NCI-H2081 treated with DMSO at 0.1 percent for 48 hours (cell line): ENCODE data around the gene ANKS1B.

Experiments
- DNase-seq: peaks from one replicate; lab custom pipeline; 2025; lab: John Stamatoyannopoulos, UW

The ANKS1B gene

GRCh38 chr12:99192489-99192888 lies 792.2 kb downstream of the ANKS1B start:
- no peak for DNase-seq

- no peak for DNase-seq
Measured at GRCh38 chr12:99176871-99177270, 807.9 kb downstream of the ANKS1B start.

GRCh38 chr12:99170461-99170860 lies 814.3 kb downstream of the ANKS1B start:
- no peak for DNase-seq

- no peak for DNase-seq
Measured at GRCh38 chr12:99170037-99170436, 814.7 kb downstream of the ANKS1B start.

GRCh38 chr12:99157946-99158345 lies 826.8 kb downstream of the ANKS1B start:
- DNase-seq: no peak

GRCh38 chr12:99154983-99155336 lies 829.8 kb downstream of the ANKS1B start:
- DNase-seq: no peak

- DNase-seq: no peak
Measured at GRCh38 chr12:99154216-99154982, 830.3 kb downstream of the ANKS1B start.

GRCh38 chr12:99153293-99153692 lies 831.4 kb downstream of the ANKS1B start:
- DNase-seq: no peak

- no peak for DNase-seq
Measured at GRCh38 chr12:99152337-99152736, 832.4 kb downstream of the ANKS1B start.

GRCh38 chr12:99151744-99152143 lies 833.0 kb downstream of the ANKS1B start:
- DNase-seq: no peak

GRCh38 chr12:99147130-99147529 lies 837.6 kb downstream of the ANKS1B start:
- DNase-seq: no peak

GRCh38 chr12:99146730-99147129 lies 838.0 kb downstream of the ANKS1B start:
- DNase-seq: no peak

GRCh38 chr12:99146185-99146584 lies 838.6 kb downstream of the ANKS1B start:
- DNase-seq: no peak

GRCh38 chr12:99142651-99143050 lies 842.1 kb downstream of the ANKS1B start:
- no peak for DNase-seq

- no peak for DNase-seq
Measured at GRCh38 chr12:99140017-99140720, 844.6 kb downstream of the ANKS1B start.

- DNase-seq: no peak
Measured at GRCh38 chr12:99138393-99138792, 846.3 kb downstream of the ANKS1B start.

GRCh38 chr12:99137124-99137855 lies 847.4 kb downstream of the ANKS1B start:
- DNase-seq: no peak

GRCh38 chr12:99136516-99136915 lies 848.2 kb downstream of the ANKS1B start:
- no peak for DNase-seq

- DNase-seq: no peak
Measured at GRCh38 chr12:99135376-99135775, 849.4 kb downstream of the ANKS1B start.

- no peak for DNase-seq
Measured at GRCh38 chr12:99133401-99133800, 851.3 kb downstream of the ANKS1B start.

- no peak for DNase-seq
Measured at GRCh38 chr12:99131751-99132199, 853.0 kb downstream of the ANKS1B start.

- no peak for DNase-seq
Measured at GRCh38 chr12:99130808-99131553, 853.8 kb downstream of the ANKS1B start.
